ENCODE results near the gene AGXT2. TPM values are rescaled to one million over a fixed set of nuclear protein-coding genes. Genes with fewer than 3 reads are reported as not detected.

The AGXT2 gene
- total and polyA plus RNA-seq, 10 of the 15 experiments (the other 5 are each of a cell fraction or from before 2014, with no cell fraction given), result not detected

- FAIRE-seq (peak; percentile 80), DNase-seq (ENCODE audit: low read depth, low spot score) (peak; percentile 9), ATAC-seq (peak; percentile 91)
- ChIA-PET RAD21 (ENCODE audit: unreplicated experiment) (interaction anchor here (0.7 to 6.6 kb wide), 20 partner anchors 24 to 596 kb away, joined by 3 to 123 read pairs (median 4); partner anchors contain the start of genes BRIX1, DNAJC21 and RAD1), POLR2A (interaction anchor here (1.2 kb wide), 1 partner anchor 25 kb away, joined by 4 read pairs; no protein-coding TSS in a partner anchor), CTCF (interaction anchor here (0.5 to 5.0 kb wide), 48 partner anchors 9 to 1006 kb away, joined by 3 to 185 read pairs (median 5); partner anchors contain the start of genes BRIX1, DNAJC21 and RAD1), SMC1A (ENCODE audit: uncharacterized antibody, unreplicated experiment) (interaction anchor here (0.6 to 5.5 kb wide), 24 partner anchors 8 to 1668 kb away, joined by 3 to 121 read pairs (median 4); partner anchors contain the start of genes BRIX1 and RAD1)
- H3K9me3 ChIP-seq (replicated peaks; ENCODE audit: control insufficient read depth, insufficient read depth, low read length), result no peaks in the 10 kb centered on the region
- no peaks in the 10 kb centered on the region for H3K27me3 ChIP-seq (replicated peaks in 1 of 2; ENCODE audit: control insufficient read depth in 2 of 2, insufficient read depth in 2 of 2, low read length in 1 of 2)
- H3K27ac ChIP-seq (ENCODE audit: control insufficient read depth, insufficient read depth), result no peak overlapping the region
- intact Hi-C loops (cut with micrococcal nuclease; ENCODE audit: unreplicated experiment), result loop anchor here (1.0 to 10.0 kb wide), 4 partner anchors 45 to 518 kb away; partner anchors contain the start of genes BRIX1 and RAD1
- no peaks in the 10 kb centered on the region for H4K20me1 ChIP-seq (ENCODE audit: control insufficient read depth, insufficient read depth)
- 24% methylated on average over 18 of the region's 18 CpGs for WGBS (ENCODE audit: insufficient coverage, insufficient replicate concordance, low lambda C conversion rate, missing lambda C conversion rate)
- no peak overlapping the region for H3K9ac ChIP-seq (ENCODE audit: control insufficient read depth, insufficient read depth, low read length)
- in situ Hi-C loops (cut with MboI), result no loop called here
- BruUV-seq (replicated peaks), result no TSS peak
- H2AFZ ChIP-seq (ENCODE audit: control insufficient read depth, low read depth, low read length), result no peak overlapping the region
- no peak overlapping the region for H3K4me2 ChIP-seq (ENCODE audit: control insufficient read depth, insufficient read depth)
- no peaks in the 10 kb centered on the region for H3K79me2 ChIP-seq (ENCODE audit: control insufficient read depth, insufficient read depth, low read length)
- no peak overlapping the region for H3K4me3 ChIP-seq
- 0 out of 2 replicates have a peak, but pooled peaks cover 5% of the 10 kb centered on the region for H3K4me1 ChIP-seq (ENCODE audit: control insufficient read depth, insufficient read depth, low read length)
- TF ChIP-seq ATF7 (IDR thresholded peaks at IDR 0.05; ENCODE audit: low read depth) (no peak), RAD21 (IDR thresholded peaks at IDR 0.05; ENCODE audit: insufficient read depth, low read depth, low read length) (peak; percentile 91), RFX5 (IDR thresholded peaks at IDR 0.05; ENCODE audit: low read depth, low read length) (no peak), JUND (IDR thresholded peaks at IDR 0.05; ENCODE audit: low read depth, low read length) (no peak), MEF2B (IDR thresholded peaks at IDR 0.05; ENCODE audit: partially characterized antibody, poor library complexity, severe bottlenecking) (no peak), MEF2A (IDR thresholded peaks at IDR 0.05; ENCODE audit: insufficient read depth, low read depth, low read length) (no peak), SMC3 (IDR thresholded peaks at IDR 0.05; ENCODE audit: borderline replicate concordance, low read length) (peak; percentile 88), ZNF384 (IDR thresholded peaks at IDR 0.05; ENCODE audit: borderline replicate concordance, low read depth, low read length) (peak; percentile 95), SPI1 (IDR thresholded peaks at IDR 0.05; ENCODE audit: borderline replicate concordance, insufficient read depth, low read depth, low read length) (no peak), CBX5 (IDR thresholded peaks at IDR 0.05; ENCODE audit: low read depth) (no peak), YY1 (IDR thresholded peaks at IDR 0.05; ENCODE audit: low read depth, low read length) (peak; percentile 49; the same call in 1 of the 2 replicates)
- TF ChIP-seq, protein P1, sequence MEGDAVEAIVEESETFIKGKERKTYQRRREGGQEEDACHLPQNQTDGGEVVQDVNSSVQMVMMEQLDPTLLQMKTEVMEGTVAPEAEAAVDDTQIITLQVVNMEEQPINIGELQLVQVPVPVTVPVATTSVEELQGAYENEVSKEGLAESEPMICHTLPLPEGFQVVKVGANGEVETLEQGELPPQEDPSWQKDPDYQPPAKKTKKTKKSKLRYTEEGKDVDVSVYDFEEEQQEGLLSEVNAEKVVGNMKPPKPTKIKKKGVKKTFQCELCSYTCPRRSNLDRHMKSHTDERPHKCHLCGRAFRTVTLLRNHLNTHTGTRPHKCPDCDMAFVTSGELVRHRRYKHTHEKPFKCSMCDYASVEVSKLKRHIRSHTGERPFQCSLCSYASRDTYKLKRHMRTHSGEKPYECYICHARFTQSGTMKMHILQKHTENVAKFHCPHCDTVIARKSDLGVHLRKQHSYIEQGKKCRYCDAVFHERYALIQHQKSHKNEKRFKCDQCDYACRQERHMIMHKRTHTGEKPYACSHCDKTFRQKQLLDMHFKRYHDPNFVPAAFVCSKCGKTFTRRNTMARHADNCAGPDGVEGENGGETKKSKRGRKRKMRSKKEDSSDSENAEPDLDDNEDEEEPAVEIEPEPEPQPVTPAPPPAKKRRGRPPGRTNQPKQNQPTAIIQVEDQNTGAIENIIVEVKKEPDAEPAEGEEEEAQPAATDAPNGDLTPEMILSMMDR (IDR thresholded peaks at IDR 0.05 in 2 of 3, conservative IDR thresholded peaks at IDR 0.05 in 1 of 3; ENCODE audit: control insufficient read depth in 2 of 3, extremely low read depth in 1 of 3, insufficient read depth in 1 of 3, low read depth in 3 of 3, low read length in 3 of 3), result peak; percentile 84 to 93 (median 91); a peak in 5 of 6 replicates
- no peaks in the 10 kb centered on the region for H3K36me3 ChIP-seq (ENCODE audit: control insufficient read depth in 2 of 2, insufficient read depth in 2 of 2, low read length in 1 of 2)
Measured at GRCh38 chr5:35003018-35003957, 44.5 kb downstream of the AGXT2 start.

Data from GM12878 (cell line).